HG02678 (cell line): Measurements from ENCODE around the gene USP37.

Experiments
- ATAC-seq: cut with Tn5 transposase; IDR thresholded peaks from one replicate; pipeline ENCODE4 v1.9.1; 2021; ENCODE audit warnings: mild to moderate bottlenecking, moderate library complexity; ENCODE audit not compliant: unreplicated experiment

USP37 gene

DNA sequence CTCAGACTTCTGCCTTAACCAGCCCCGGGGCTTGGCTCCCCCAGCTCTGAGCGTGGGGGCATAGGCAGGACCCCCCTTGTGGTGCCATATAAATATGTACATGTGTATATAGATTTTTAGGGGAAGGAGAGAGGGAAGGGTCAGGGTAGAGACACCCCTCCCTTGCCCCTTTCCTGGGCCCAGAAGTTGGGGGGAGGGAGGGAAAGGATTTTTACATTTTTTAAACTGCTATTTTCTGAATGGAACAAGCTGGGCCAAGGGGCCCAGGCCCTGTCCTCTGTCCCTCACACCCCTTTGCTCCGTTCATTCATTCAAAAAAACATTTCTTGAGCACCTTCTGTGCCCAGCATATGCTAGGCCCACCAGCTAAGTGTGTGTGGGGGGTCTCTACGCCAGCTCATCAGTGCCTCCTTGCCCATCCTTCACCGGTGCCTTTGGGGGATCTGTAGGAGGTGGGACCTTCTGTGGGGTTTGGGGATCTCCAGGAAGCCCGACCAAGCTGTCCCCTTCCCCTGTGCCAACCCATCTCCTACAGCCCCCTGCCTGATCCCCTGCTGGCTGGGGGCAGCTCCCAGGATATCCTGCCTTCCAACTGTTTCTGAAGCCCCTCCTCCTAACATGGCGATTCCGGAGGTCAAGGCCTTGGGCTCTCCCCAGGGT is 162.9 kb downstream of the USP37 start:
- no peak for ATAC-seq

DNA sequence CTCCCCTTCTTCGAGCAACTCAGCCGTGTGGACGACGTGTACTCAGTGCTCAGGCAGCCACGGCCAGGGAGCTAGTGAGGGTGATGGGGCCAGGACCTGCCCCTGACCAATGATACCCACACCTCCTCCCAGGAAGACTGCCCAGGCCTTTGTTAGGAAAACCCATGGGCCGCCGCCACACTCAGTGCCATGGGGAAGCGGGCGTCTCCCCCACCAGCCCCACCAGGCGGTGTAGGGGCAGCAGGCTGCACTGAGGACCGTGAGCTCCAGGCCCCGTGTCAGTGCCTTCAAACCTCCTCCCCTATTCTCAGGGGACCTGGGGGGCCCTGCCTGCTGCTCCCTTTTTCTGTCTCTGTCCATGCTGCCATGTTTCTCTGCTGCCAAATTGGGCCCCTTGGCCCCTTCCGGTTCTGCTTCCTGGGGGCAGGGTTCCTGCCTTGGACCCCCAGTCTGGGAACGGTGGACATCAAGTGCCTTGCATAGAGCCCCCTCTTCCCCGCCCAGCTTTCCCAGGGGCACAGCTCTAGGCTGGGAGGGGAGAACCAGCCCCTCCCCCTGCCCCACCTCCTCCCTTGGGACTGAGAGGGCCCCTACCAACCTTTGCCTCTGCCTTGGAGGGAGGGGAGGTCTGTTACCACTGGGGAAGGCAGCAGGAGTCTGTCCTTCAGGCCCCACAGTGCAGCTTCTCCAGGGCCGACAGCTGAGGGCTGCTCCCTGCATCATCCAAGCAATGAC is 163.6 kb downstream of the USP37 start:
- ATAC-seq = no peak

DNA sequence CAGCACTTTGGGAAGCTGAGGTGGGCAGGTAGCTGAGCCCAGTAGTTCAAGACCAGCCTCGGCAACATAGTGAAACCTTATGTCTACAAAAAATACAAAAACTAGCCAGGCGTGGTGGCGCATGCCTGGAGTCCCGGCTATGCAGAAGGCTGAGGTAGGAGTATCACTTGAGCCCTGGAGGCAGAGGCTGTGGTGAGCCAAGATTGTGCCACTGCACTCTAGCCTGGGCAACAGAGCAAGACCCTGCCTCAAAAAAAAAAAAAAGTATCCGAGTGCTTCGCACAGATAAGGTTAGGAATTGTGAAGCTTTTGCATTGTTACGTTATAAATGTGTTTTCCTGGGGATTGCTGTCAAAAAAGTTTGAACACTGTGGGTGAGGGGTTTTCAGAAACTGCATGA is 164.3 kb downstream of the USP37 start:
- ATAC-seq = no peak

DNA sequence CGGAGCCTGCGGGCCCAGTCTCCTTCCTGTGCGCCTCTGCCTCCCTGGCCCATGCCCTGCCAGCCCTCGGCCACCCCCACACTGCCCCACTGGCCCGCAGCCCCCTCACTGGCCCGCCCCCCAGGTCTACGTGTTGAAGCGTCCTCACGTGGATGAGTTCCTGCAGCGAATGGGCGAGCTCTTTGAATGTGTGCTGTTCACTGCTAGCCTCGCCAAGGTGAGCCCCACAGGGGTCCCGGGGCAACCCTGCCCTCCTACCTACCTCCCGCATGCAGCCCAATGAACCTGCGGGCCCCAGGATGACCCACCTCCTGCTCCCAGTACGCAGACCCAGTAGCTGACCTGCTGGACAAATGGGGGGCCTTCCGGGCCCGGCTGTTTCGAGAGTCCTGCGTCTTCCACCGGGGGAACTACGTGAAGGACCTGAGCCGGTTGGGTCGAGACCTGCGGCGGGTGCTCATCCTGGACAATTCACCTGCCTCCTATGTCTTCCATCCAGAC is 165.2 kb downstream of the USP37 start:
- no peak for ATAC-seq

GRCh38 chr2:218402491-218402901 is 165.7 kb downstream of the USP37 start:
- no peak for ATAC-seq

DNA sequence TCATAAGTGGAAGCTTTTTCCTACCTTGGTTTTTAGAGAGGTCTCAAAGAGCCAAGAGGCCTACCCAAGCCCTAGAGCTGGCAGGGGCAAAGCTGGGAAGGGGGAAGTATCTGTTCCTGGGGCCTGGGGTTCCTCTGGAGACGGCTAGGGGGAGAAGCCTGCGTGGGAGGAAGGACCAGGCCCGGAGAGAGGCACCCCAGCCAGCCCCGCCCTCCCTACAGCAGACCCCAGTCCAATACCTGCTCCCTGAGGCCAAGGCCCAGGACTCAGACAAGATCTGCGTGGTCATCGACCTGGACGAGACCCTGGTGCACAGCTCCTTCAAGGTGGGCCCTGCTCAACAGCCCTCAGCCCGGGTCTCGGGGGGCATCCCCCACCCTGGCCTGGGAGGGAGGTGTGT is 166.3 kb downstream of the USP37 start:
- ATAC-seq = no peak

- no peak for ATAC-seq
Measured at GRCh38 chr2:218400930-218401881, 166.9 kb downstream of the USP37 start.
